ENCODE data around the gene NRAS. TPM values are rescaled to one million over a fixed set of nuclear protein-coding genes. Genes with fewer than 3 reads are reported as not detected.
A peak's percentile ranks its signal among the peaks of the same experiment; 100 is the strongest.

The NRAS gene
- total and polyA plus RNA-seq, 2 donors (not counting 1 experiment from before 2014, with no cell fraction given): 31.0 to 62.3 TPM

GRCh38 chr1:114700036-114700600 is 16.5 kb downstream of the NRAS start:
- Histone ChIP-seq H3K4me3 (replicated peaks in 1 of 4; ENCODE audit: control extremely low read depth in 1 of 4, insufficient read depth in 1 of 4, low read depth in 3 of 4, low read length in 4 of 4) (no peak overlapping the region), H3K9me3 (ENCODE audit: control insufficient read depth, insufficient read depth, low read depth, low read length) (no peaks in the 10 kb centered on the region), H3K9ac (ENCODE audit: insufficient read depth, low read length) (no peak overlapping the region), H3K79me2 (ENCODE audit: control insufficient read depth, insufficient read depth, low read length) (no peaks in the 10 kb centered on the region), H4K20me1 (ENCODE audit: control insufficient read depth, extremely low read depth, insufficient read depth, low read length) (no peaks in the 10 kb centered on the region), H3K4me2 (ENCODE audit: extremely low read depth, insufficient read depth, low read length) (no peak overlapping the region), H3K36me3 (ENCODE audit: control insufficient read depth, insufficient read depth, low read length) (no peaks in the 10 kb centered on the region), H3K4me1 (ENCODE audit: control insufficient read depth, extremely low read depth, insufficient read depth, low read length) (no peaks in the 10 kb centered on the region), H3K27me3 (ENCODE audit: control insufficient read depth, insufficient read depth, low read length) (peaks cover 2% of the 10 kb centered on the region), H3K27ac (ENCODE audit: insufficient read depth, low read length) (no peak overlapping the region), H2AFZ (ENCODE audit: low read length) (no peak overlapping the region)
- TF ChIP-seq EZH2 (IDR thresholded peaks at IDR 0.05; ENCODE audit: low read length, missing control alignments) (no peak), CTCF (conservative IDR thresholded peaks at IDR 0.05 in 1 of 2, IDR thresholded peaks at IDR 0.05 in 1 of 2; ENCODE audit: low read depth in 1 of 2, low read length in 2 of 2) (no peak)
- DNase-seq (ENCODE audit: low read depth in 2 of 2): peak in 1 of 2 donors; percentile 65

DNA sequence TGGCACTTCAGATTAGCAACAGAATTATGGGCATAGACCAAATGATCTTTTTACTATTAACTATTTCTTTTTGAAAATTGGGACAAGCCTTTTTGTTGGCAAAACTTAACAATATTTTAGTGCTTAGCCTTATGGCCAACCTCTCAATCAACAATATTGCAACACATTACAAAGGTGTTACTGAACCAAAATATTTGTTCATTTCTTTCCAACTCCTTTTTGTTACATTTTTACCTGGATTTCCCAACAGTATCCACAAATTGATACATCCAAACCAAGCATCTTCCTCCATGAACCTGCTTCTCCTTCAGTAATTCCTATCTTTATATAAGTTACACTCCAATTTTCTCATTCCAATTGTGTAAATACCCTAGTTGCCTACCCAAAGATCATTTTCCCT is 19.8 kb downstream of the NRAS start:
- no peak for TF ChIP-seq CTCF (conservative IDR thresholded peaks at IDR 0.05 in 1 of 2, IDR thresholded peaks at IDR 0.05 in 1 of 2; ENCODE audit: low read depth in 1 of 2, low read length in 2 of 2)
- TF ChIP-seq EZH2 (IDR thresholded peaks at IDR 0.05; ENCODE audit: low read length, missing control alignments): no peak
- Histone ChIP-seq H3K9ac (ENCODE audit: insufficient read depth, low read length) (no peak overlapping the region), H3K9me3 (ENCODE audit: control insufficient read depth, insufficient read depth, low read depth, low read length) (no peaks in the 10 kb centered on the region), H2AFZ (ENCODE audit: low read length) (no peak overlapping the region), H3K79me2 (ENCODE audit: control insufficient read depth, insufficient read depth, low read length) (no peaks in the 10 kb centered on the region), H3K4me1 (ENCODE audit: control insufficient read depth, extremely low read depth, insufficient read depth, low read length) (no peaks in the 10 kb centered on the region), H3K4me2 (ENCODE audit: extremely low read depth, insufficient read depth, low read length) (no peak overlapping the region), H3K4me3 (replicated peaks in 1 of 4; ENCODE audit: control extremely low read depth in 1 of 4, insufficient read depth in 1 of 4, low read depth in 3 of 4, low read length in 4 of 4) (no peak overlapping the region), H3K27me3 (ENCODE audit: control insufficient read depth, insufficient read depth, low read length) (peaks cover 2% of the 10 kb centered on the region), H3K36me3 (ENCODE audit: control insufficient read depth, insufficient read depth, low read length) (no peaks in the 10 kb centered on the region), H3K27ac (ENCODE audit: insufficient read depth, low read length) (no peak overlapping the region), H4K20me1 (ENCODE audit: control insufficient read depth, extremely low read depth, insufficient read depth, low read length) (no peaks in the 10 kb centered on the region)
- DNase-seq (ENCODE audit: low read depth in 2 of 2): no peak

- Histone ChIP-seq H3K36me3 (ENCODE audit: control insufficient read depth, insufficient read depth, low read length) (no peaks in the 10 kb centered on the region), H3K4me3 (replicated peaks in 1 of 4; ENCODE audit: control extremely low read depth in 1 of 4, insufficient read depth in 1 of 4, low read depth in 3 of 4, low read length in 4 of 4) (no peak within 1 kb of the TSS), H3K4me2 (ENCODE audit: extremely low read depth, insufficient read depth, low read length) (no peak within 1 kb of the TSS)
These were observed 21.0 kb downstream of the NRAS start, which contains the start of gene AMPD1 for GRCh38 chr1:114695430-114696058. AMPD1 (minus strand) TSS chr1:114695546; CDS start chr1:114695471, 75 bp downstream.

More at GRCh38 chr1:114695430-114696058, 21.0 kb downstream of the NRAS start, which contains the start of gene AMPD1:
- DNase-seq (ENCODE audit: low read depth in 2 of 2): peak; percentile 12 to 75
- no peaks in the 10 kb centered on the region for H3K9me3 ChIP-seq (ENCODE audit: control insufficient read depth, insufficient read depth, low read depth, low read length)
- no peak within 1 kb of the TSS for H3K27ac ChIP-seq (ENCODE audit: insufficient read depth, low read length)
- H3K79me2 ChIP-seq (ENCODE audit: control insufficient read depth, insufficient read depth, low read length): no peaks in the 10 kb centered on the region
- H3K27me3 ChIP-seq (ENCODE audit: control insufficient read depth, insufficient read depth, low read length): peaks cover 2% of the 10 kb centered on the region
- TF ChIP-seq CTCF (conservative IDR thresholded peaks at IDR 0.05 in 1 of 2, IDR thresholded peaks at IDR 0.05 in 1 of 2; ENCODE audit: low read depth in 1 of 2, low read length in 2 of 2) (no peak), EZH2 (IDR thresholded peaks at IDR 0.05; ENCODE audit: low read length, missing control alignments) (no peak)
- H3K4me1 ChIP-seq (ENCODE audit: control insufficient read depth, extremely low read depth, insufficient read depth, low read length): no peaks in the 10 kb centered on the region
- H2AFZ ChIP-seq (ENCODE audit: low read length): no peak within 1 kb of the TSS
- H4K20me1 ChIP-seq (ENCODE audit: control insufficient read depth, extremely low read depth, insufficient read depth, low read length): no peaks in the 10 kb centered on the region
- H3K9ac ChIP-seq (ENCODE audit: insufficient read depth, low read length): no peak within 1 kb of the TSS
